Adrenal gland (tissue), 5 donors: ENCODE measurements around the gene NEUROD1.

Experiments used
- CTCF ChIP-seq, 6 experiments: fragments of 450-650 bp in 4 of 6; fragments of 200-600 bp in 2 of 6; sonication (generic) in 1 of 6; IDR thresholded peaks; 1 replicate in 5 of 6; 2 replicates in 1 of 6; pipeline versions ENCODE4 v1.5.1 to v1.8.0; 2016 to 2021; ENCODE audit warnings: antibody characterized with exemption in 6 of 6, mild to moderate bottlenecking in 2 of 6, moderate library complexity in 1 of 6
- POLR2A ChIP-seq, 2 donors: fragments of 450-650 bp; IDR thresholded peaks; one replicate each; pipeline ENCODE4 v1.6.1; 2017; ENCODE audit warnings: antibody characterized with exemption in 2 of 2, mild to moderate bottlenecking in 2 of 2, moderate library complexity in 1 of 2
- donor health status: DM: no; HTN: no; CAD: no.

- TF ChIP-seq CTCF (IDR thresholded peaks at IDR 0.05) (no peak), POLR2A (IDR thresholded peaks at IDR 0.05) (no peak)
These were observed 38.2 kb downstream of the NEUROD1 start for GRCh38 chr2:181642086-181642485.
